H1 (cell line): ENCODE data around the gene AVPR2. TPM values are rescaled to one million over a fixed set of nuclear protein-coding genes. Genes with fewer than 3 reads are reported as not detected.

ENCODE experiments used
- CTCF ChIA-PET: fragments of 300-600 bp; sonication (Branson Sonifier 250); formaldehyde crosslinking; loops from one replicate; lab custom pipeline; 2021; ENCODE audit not compliant: partially characterized antibody; lab: Charles Lee
- POLR2A ChIA-PET: fragments of 300-600 bp; sonication (Branson Sonifier 250); formaldehyde crosslinking; loops from one replicate; lab custom pipeline; 2021; ENCODE audit warnings: inconsistent platforms; ENCODE audit not compliant: partially characterized antibody; lab: Charles Lee
- DNase-seq, 2 experiments: peaks; one replicate each; pipeline versions ENCODE4 v3.0.0 to v3.0.0-alpha.2; 2010 to 2022; ENCODE audit warnings: low spot score in 2 of 2, low read depth in 1 of 2, mixed read lengths in 1 of 2
- FAIRE-seq: peaks from 2 replicates; lab custom pipeline; 2011; peaks lifted over from hg19 to GRCh38; lab: Jason Lieb, UNC
- H2AFZ ChIP-seq: 2 replicates; pipeline ENCODE4 v1.8.1; 2012; ENCODE audit warnings: low read length, inconsistent platforms
- H2AK5ac ChIP-seq: 2 replicates; pipeline ENCODE4 v1.6.1; 2013; ENCODE audit warnings: low read depth, low read length
- H2BK120ac ChIP-seq: replicated peaks from 2 replicates; pipeline ENCODE3; 2013; ENCODE audit warnings: low read depth, low read length, inconsistent platforms
- H2BK12ac ChIP-seq: 2 replicates; pipeline ENCODE4 v1.6.1; 2013; ENCODE audit warnings: low read depth, low read length
- H2BK15ac ChIP-seq: 2 replicates; pipeline ENCODE4 v1.6.1; 2013; ENCODE audit warnings: low read length
- H2BK20ac ChIP-seq: 2 replicates; pipeline ENCODE4 v1.6.1; 2013; ENCODE audit warnings: low read length
- H2BK5ac ChIP-seq: 2 replicates; pipeline ENCODE4 v1.6.1; 2013; ENCODE audit warnings: low read depth, low read length
- H3K14ac ChIP-seq: 2 replicates; pipeline ENCODE4 v1.6.1; 2013; ENCODE audit warnings: inconsistent platforms; ENCODE audit not compliant: insufficient read length
- H3K18ac ChIP-seq: 2 replicates; pipeline ENCODE4 v1.6.1; 2013; ENCODE audit warnings: low read length; ENCODE audit errors: extremely low read depth
- H3K23ac ChIP-seq: 2 replicates; pipeline ENCODE4 v1.6.1; 2013; ENCODE audit warnings: inconsistent platforms; ENCODE audit not compliant: insufficient read length
- H3K23me2 ChIP-seq: 2 replicates; pipeline ENCODE4 v1.6.1; 2013; ENCODE audit warnings: low read depth, low read length
- H3K27ac ChIP-seq: 2 replicates; pipeline ENCODE4 v1.6.1; 2011; ENCODE audit warnings: low read depth, low read length, inconsistent platforms
- H3K27me3 ChIP-seq, 4 experiments: replicated peaks in 1 of 4; 1 replicate in 1 of 4; 2 replicates in 3 of 4; pipeline versions ENCODE4 v1.6.1 to v1.8.1; 2011 to 2013; ENCODE audit warnings: low read length in 3 of 4, mild to moderate bottlenecking in 3 of 4, inconsistent platforms in 2 of 4, mixed read lengths in 2 of 4, moderate library complexity in 1 of 4; ENCODE audit not compliant: control insufficient read depth in 3 of 4, insufficient read depth in 3 of 4; ENCODE audit errors: extremely low read depth in 1 of 4
- H3K36me3 ChIP-seq, 4 experiments: 2 replicates each; pipeline versions ENCODE4 v1.6.1 to v1.8.1; 2011 to 2013; ENCODE audit warnings: mild to moderate bottlenecking in 4 of 4, low read length in 3 of 4, moderate library complexity in 2 of 4, control low read depth in 1 of 4, inconsistent platforms in 1 of 4; ENCODE audit not compliant: insufficient read depth in 4 of 4, control insufficient read depth in 2 of 4
- H3K4ac ChIP-seq: replicated peaks from 2 replicates; pipeline ENCODE3; 2013; ENCODE audit warnings: low read length, low read depth, mixed read lengths, inconsistent platforms; ENCODE audit not compliant: insufficient read length
- H3K4me1 ChIP-seq, 4 experiments: replicated peaks in 1 of 4; 1 replicate in 1 of 4; 2 replicates in 3 of 4; pipeline versions ENCODE4 v1.6.1 to v1.8.1; 2011 to 2013; ENCODE audit warnings: low read length in 3 of 4, inconsistent platforms in 2 of 4, mixed read lengths in 1 of 4; ENCODE audit not compliant: insufficient read depth in 4 of 4, control insufficient read depth in 3 of 4
- H3K4me2 ChIP-seq, 2 experiments: 2 replicates each; pipeline versions ENCODE4 v1.6.1 to v1.8.1; 2011 to 2013; ENCODE audit warnings: low read depth in 2 of 2, low read length in 2 of 2, control low read depth in 1 of 2, inconsistent platforms in 1 of 2, mild to moderate bottlenecking in 1 of 2; ENCODE audit not compliant: insufficient read depth in 1 of 2
- H3K4me3 ChIP-seq, 4 experiments: fragments of 200-600, 300-600 bp in 1 of 4; sonication (generic), shearing (Covaris generic), sonication (Bioruptor Twin) in 1 of 4; 2 replicates each; pipeline versions ENCODE4 v1.5.1 to v1.8.1; 2011 to 2016; ENCODE audit warnings: low read length in 4 of 4, low read depth in 3 of 4, control low read depth in 2 of 4, inconsistent platforms in 2 of 4, mild to moderate bottlenecking in 2 of 4, mixed read lengths in 1 of 4, moderate library complexity in 1 of 4; ENCODE audit not compliant: insufficient read depth in 2 of 4; ENCODE audit errors: extremely low read depth in 1 of 4
- H3K56ac ChIP-seq: replicated peaks from 2 replicates; pipeline ENCODE3; 2013; ENCODE audit warnings: low read depth, mild to moderate bottlenecking, mixed read lengths, low read length, inconsistent platforms; ENCODE audit not compliant: insufficient read length
- H3K79me1 ChIP-seq: 2 replicates; pipeline ENCODE4 v1.6.1; 2013; ENCODE audit warnings: low read depth, low read length, control low read depth
- H3K79me2 ChIP-seq, 2 experiments: 2 replicates each; pipeline versions ENCODE4 v1.6.1 to v1.8.1; 2012 to 2013; ENCODE audit warnings: low read length in 2 of 2, mild to moderate bottlenecking in 2 of 2, inconsistent platforms in 1 of 2; ENCODE audit not compliant: insufficient read depth in 2 of 2, control insufficient read depth in 1 of 2
- H3K9ac ChIP-seq, 4 experiments: replicated peaks in 1 of 4; 1 replicate in 1 of 4; 2 replicates in 3 of 4; pipeline versions ENCODE4 v1.6.1 to v1.8.1; 2011 to 2013; ENCODE audit warnings: low read depth in 3 of 4, low read length in 3 of 4, control low read depth in 2 of 4, mild to moderate bottlenecking in 2 of 4, moderate library complexity in 2 of 4, inconsistent platforms in 1 of 4; ENCODE audit errors: extremely low read depth in 1 of 4
- H3K9me3 ChIP-seq, 2 experiments: 2 replicates each; pipeline versions ENCODE4 v1.6.1 to v1.8.1; 2012 to 2013; ENCODE audit warnings: mild to moderate bottlenecking in 2 of 2, moderate library complexity in 2 of 2, control low read depth in 1 of 2, inconsistent platforms in 1 of 2, low read depth in 1 of 2, low read length in 1 of 2, mixed read lengths in 1 of 2; ENCODE audit not compliant: insufficient read depth in 2 of 2
- H4K20me1 ChIP-seq, 2 experiments: replicated peaks in 1 of 2; 2 replicates each; pipeline versions ENCODE3 to v1.8.1; 2011 to 2013; ENCODE audit warnings: inconsistent platforms in 2 of 2, low read length in 2 of 2, mild to moderate bottlenecking in 1 of 2; ENCODE audit not compliant: insufficient read depth in 2 of 2, control insufficient read depth in 1 of 2
- H4K5ac ChIP-seq: 2 replicates; pipeline ENCODE4 v1.6.1; 2013; ENCODE audit warnings: low read length, low read depth, mixed read lengths, inconsistent platforms; ENCODE audit not compliant: insufficient read length
- H4K8ac ChIP-seq: 2 replicates; pipeline ENCODE4 v1.8.0; 2013; ENCODE audit warnings: mild to moderate bottlenecking, moderate library complexity, low read length, inconsistent platforms; ENCODE audit not compliant: insufficient read depth; ENCODE audit errors: extremely low read depth
- H4K91ac ChIP-seq: replicated peaks from 2 replicates; pipeline ENCODE3; 2013; ENCODE audit warnings: low read length, mixed read lengths, inconsistent platforms; ENCODE audit not compliant: insufficient read length
- ASH2L ChIP-seq: fragments of 200-600, 300-600 bp; sonication (generic); IDR thresholded peaks from one replicate; pipeline ENCODE4 v1.7.1; 2017; ENCODE audit warnings: low read length
- BACH1 ChIP-seq: IDR thresholded peaks from 2 replicates; pipeline ENCODE4 v1.6.1; 2012; ENCODE audit warnings: low read length, improper control_type of control experiment
- CEBPB ChIP-seq: IDR thresholded peaks from 2 replicates; pipeline ENCODE4 v1.6.1; 2012; ENCODE audit warnings: low read depth, low read length
- CHD1 ChIP-seq: IDR thresholded peaks from 2 replicates; pipeline ENCODE4 v1.6.1; 2012; ENCODE audit warnings: low read depth, low read length, improper control_type of control experiment
- NRF1 ChIP-seq: IDR thresholded peaks from 2 replicates; pipeline ENCODE4 v1.6.1; 2011; ENCODE audit warnings: mild to moderate bottlenecking, low read depth, low read length, improper control_type of control experiment
- PHF8 ChIP-seq: fragments of 200-600 bp; sonication (generic); conservative IDR thresholded peaks from 2 replicates; pipeline ENCODE4 v1.7.1; 2012; ENCODE audit warnings: low read depth, mild to moderate bottlenecking, inconsistent platforms, low read length, moderate library complexity
- SIN3A ChIP-seq, 2 experiments: IDR thresholded peaks in 1 of 2; conservative IDR thresholded peaks in 1 of 2; 2 replicates each; pipeline ENCODE4 v1.6.1; 2011 to 2012; ENCODE audit warnings: low read length in 2 of 2, improper control_type of control experiment in 1 of 2, low read depth in 1 of 2, mild to moderate bottlenecking in 1 of 2
- TAF1 ChIP-seq: IDR thresholded peaks from 2 replicates; pipeline ENCODE4 v1.6.1; 2011; ENCODE audit warnings: mild to moderate bottlenecking, low read depth, low read length
- WGBS, 2 experiments: shearing (Covaris generic) in 1 of 2; methylation state at CpG; one replicate each; pipeline versions ENCODE4 v1.1.6 to v1.1.7; 2013 to 2015; ENCODE audit warnings: low lambda C conversion rate in 2 of 2, mixed read lengths in 2 of 2, inconsistent platforms in 1 of 2, low coverage in 1 of 2, missing lambda C conversion rate in 1 of 2; ENCODE audit not compliant: insufficient replicate concordance in 2 of 2, insufficient coverage in 1 of 2, insufficient read length in 1 of 2; ENCODE audit errors: extremely low coverage in 1 of 2, missing lambda C conversion rate in 1 of 2; 5-methylcytosine and 5-hydroxymethylcytosine counted together
- polyA plus RNA-seq, 7 experiments: library from polyadenylated mRNA; depleted of rRNA in 3 of 7; stranded (reverse) in 5 of 7; unstranded in 2 of 7; fragments of >200 nt in 5 of 7; fragments of 200-250 nt in 2 of 7; gene quantifications; 1 replicate in 5 of 7; 2 replicates in 1 of 7; 4 replicates in 1 of 7; pipeline versions ENCODE4 v1.2.1 to v1.2.3, GENCODE V29; 2011 to 2013; ENCODE audit warnings: missing spikeins in 2 of 7, mixed read lengths in 2 of 7
- total RNA-seq: library from RNA; stranded (reverse); fragmentation: NEBNext Ultra II Directional; extraction: Animal tissue kit (Norgen Biotek cat#: 25700); gene quantifications from 2 replicates; pipeline ENCODE4 v1.2.1, GENCODE V29; 2021
- TF ChIP-seq, protein P1 (sequence below), 3 experiments: IDR thresholded peaks; 1 replicate in 2 of 3; 2 replicates in 1 of 3; pipeline versions ENCODE4 v1.5.1 to v1.6.1; 2011; ENCODE audit warnings: low read length in 3 of 3, mild to moderate bottlenecking in 3 of 3, inconsistent platforms in 2 of 3, low read depth in 1 of 3, moderate library complexity in 1 of 3; ENCODE audit not compliant: insufficient read depth in 1 of 3; ENCODE audit errors: control extremely low read depth in 1 of 3

The AVPR2 gene
- total and polyA plus RNA-seq, 2 of the 8 experiments (the other 6 are each of a cell fraction or from before 2014, with no cell fraction given) = 0.09 TPM; not detected in 1

DNA sequence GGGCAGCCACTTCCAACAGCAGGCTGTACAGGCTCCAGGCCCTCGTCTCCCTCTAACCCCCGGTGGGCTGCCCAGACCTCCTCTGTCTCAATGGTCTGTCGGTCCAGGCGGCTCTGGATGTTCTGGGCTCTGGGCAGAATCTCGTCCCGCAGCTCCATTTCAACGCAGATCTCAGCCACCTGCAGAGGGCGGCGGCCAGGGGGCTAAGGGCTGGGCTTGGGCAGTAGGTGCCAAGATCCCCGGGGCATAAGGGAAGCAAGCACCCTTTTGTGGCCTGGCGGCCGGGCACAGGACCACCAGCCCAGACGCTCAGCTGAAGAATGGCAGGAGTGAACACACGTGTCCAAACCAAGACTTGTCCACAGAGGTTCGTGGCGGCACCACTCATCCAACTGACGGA lies 9.2 kb downstream of the AVPR2 start:
- no peak overlapping the region for H3K27ac ChIP-seq
- CTCF ChIA-PET = interaction anchor here (1.0 to 5.7 kb wide), 3 partner anchors 9 to 53 kb away, joined by 3 to 65 read pairs (median 4); partner anchors contain the start of gene ARHGAP4
- TF ChIP-seq CEBPB (no peak), CHD1 (no peak), BACH1 (no peak), PHF8 (no peak), TAF1 (no peak), NRF1 (no peak), ASH2L (no peak), SIN3A (conservative IDR thresholded peaks at IDR 0.05 in 1 of 2, IDR thresholded peaks at IDR 0.05 in 1 of 2; ENCODE audit: low read depth in 1 of 2, low read length in 2 of 2) (no peak)
- TF ChIP-seq, protein P1, sequence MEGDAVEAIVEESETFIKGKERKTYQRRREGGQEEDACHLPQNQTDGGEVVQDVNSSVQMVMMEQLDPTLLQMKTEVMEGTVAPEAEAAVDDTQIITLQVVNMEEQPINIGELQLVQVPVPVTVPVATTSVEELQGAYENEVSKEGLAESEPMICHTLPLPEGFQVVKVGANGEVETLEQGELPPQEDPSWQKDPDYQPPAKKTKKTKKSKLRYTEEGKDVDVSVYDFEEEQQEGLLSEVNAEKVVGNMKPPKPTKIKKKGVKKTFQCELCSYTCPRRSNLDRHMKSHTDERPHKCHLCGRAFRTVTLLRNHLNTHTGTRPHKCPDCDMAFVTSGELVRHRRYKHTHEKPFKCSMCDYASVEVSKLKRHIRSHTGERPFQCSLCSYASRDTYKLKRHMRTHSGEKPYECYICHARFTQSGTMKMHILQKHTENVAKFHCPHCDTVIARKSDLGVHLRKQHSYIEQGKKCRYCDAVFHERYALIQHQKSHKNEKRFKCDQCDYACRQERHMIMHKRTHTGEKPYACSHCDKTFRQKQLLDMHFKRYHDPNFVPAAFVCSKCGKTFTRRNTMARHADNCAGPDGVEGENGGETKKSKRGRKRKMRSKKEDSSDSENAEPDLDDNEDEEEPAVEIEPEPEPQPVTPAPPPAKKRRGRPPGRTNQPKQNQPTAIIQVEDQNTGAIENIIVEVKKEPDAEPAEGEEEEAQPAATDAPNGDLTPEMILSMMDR (IDR thresholded peaks at IDR 0.05; ENCODE audit: control extremely low read depth in 1 of 3, insufficient read depth in 1 of 3, low read depth in 1 of 3, low read length in 3 of 3) = no peak

More for the DNA sequence above, 9.2 kb downstream of the AVPR2 start:
- Histone ChIP-seq H2AK5ac (no peak overlapping the region), H2BK12ac (no peak overlapping the region), H2AFZ (no peak overlapping the region), H4K20me1 (no peaks in the 10 kb centered on the region), H4K8ac (no peak overlapping the region), H2BK120ac (no peak overlapping the region), H3K9ac (no peak overlapping the region), H4K91ac (no peak overlapping the region), H3K4me2 (no peak overlapping the region), H3K4me3 (no peak overlapping the region), H2BK5ac (no peak overlapping the region), H3K27me3 (no peaks in the 10 kb centered on the region), H2BK15ac (no peak overlapping the region), H4K5ac (no peak overlapping the region), H3K79me2 (no peaks in the 10 kb centered on the region), H3K56ac (no peak overlapping the region), H3K4me1 (peaks cover 0 to 3% (median 0%) of the 10 kb centered on the region in 4 experiments; a peak in 1 of 7 replicates), H3K79me1 (no peaks in the 10 kb centered on the region), H3K36me3 (no peaks in the 10 kb centered on the region; a peak in 1 of 8 replicates), H3K23ac (no peak overlapping the region), H2BK20ac (no peak overlapping the region), H3K23me2 (no peaks in the 10 kb centered on the region), H3K4ac (no peak overlapping the region), H3K9me3 (no peaks in the 10 kb centered on the region), H3K18ac (no peak overlapping the region), H3K14ac (no peak overlapping the region)
- DNase-seq = no peak
- POLR2A ChIA-PET = interaction anchor here (2.0 kb wide), 1 partner anchor 12 kb away, joined by 9 read pairs; the partner anchor contains the start of gene ARHGAP4
- no peak for FAIRE-seq
- 96% methylated on average over 11 of the region's 17 CpGs; no CpG with 5 or more reads in 1 of the 2 experiments for WGBS, 2 experiments
